K562 (cell line): ENCODE data around the gene CDC42BPB. TPM values are rescaled to one million over a fixed set of nuclear protein-coding genes. Genes with fewer than 3 reads are reported as not detected.

Experiments used
- CHAMP1 ChIP-seq: fragments of 450-650 bp; IDR thresholded peaks from 2 replicates; pipeline ENCODE4 v1.6.1; 2016; ENCODE audit warnings: mild to moderate bottlenecking
- FOXA3 ChIP-seq, 2 experiments: fragments of 450-650 bp in 1 of 2; sonication (generic) in 1 of 2; formaldehyde crosslinking; IDR thresholded peaks in 1 of 2; conservative IDR thresholded peaks in 1 of 2; 2 replicates each; pipeline versions ENCODE4 v1.4.0 to v1.8.0; 2020 to 2022; ENCODE audit warnings: mild to moderate bottlenecking in 2 of 2, missing genetic modification reagents in 1 of 2
- HMGXB4 ChIP-seq: sonication (generic); formaldehyde crosslinking; IDR thresholded peaks from 2 replicates; pipeline ENCODE4 v1.8.1; 2023; ENCODE audit warnings: mild to moderate bottlenecking, missing genetic modification reagents
- HNRNPL ChIP-seq: fragments of 200-400 bp; formaldehyde crosslinking; IDR thresholded peaks from 2 replicates; pipeline ENCODE4 v1.6.1; 2017; ENCODE audit warnings: low read depth, mild to moderate bottlenecking, low read length
- MGA ChIP-seq: fragments of 450-650 bp; IDR thresholded peaks from 2 replicates; pipeline ENCODE4 v1.6.1; 2016; ENCODE audit warnings: mild to moderate bottlenecking, moderate library complexity
- ZNF121 ChIP-seq: sonication (generic); formaldehyde crosslinking; conservative IDR thresholded peaks from 2 replicates; pipeline ENCODE4 v1.8.0; 2022; ENCODE audit warnings: missing genetic modification reagents
- ZNF384 ChIP-seq: IDR thresholded peaks from 2 replicates; pipeline ENCODE4 v1.6.1; 2012; ENCODE audit warnings: low read depth, low read length, improper control_type of control experiment
- polyA plus RNA-seq, 8 experiments: library from polyadenylated mRNA; depleted of rRNA in 4 of 8; stranded (reverse) in 5 of 8; unstranded in 3 of 8; fragments of >200 nt; fragmentation: Nextera tagmentation in 2 of 8; fragmentation: Illumina TruSeq in 1 of 8; extraction: Ambion mirVana in 2 of 8; extraction: Trizol in 1 of 8; gene quantifications; 2 replicates each; pipeline versions ENCODE4 v1.2.1 to v1.2.3, GENCODE V29; 2011 to 2014; ENCODE audit warnings: inconsistent platforms in 1 of 8, missing spikeins in 1 of 8
- total RNA-seq, 7 experiments: library from RNA; depleted of rRNA in 6 of 7; stranded (reverse); fragments of >200 nt in 6 of 7; fragmentation: Illumina TruSeq in 2 of 7; extraction: Trizol in 2 of 7; gene quantifications; 2 replicates each; pipeline versions ENCODE4 v1.2.1 to v1.2.3, GENCODE V29; 2011 to 2021; ENCODE audit warnings: low replicate concordance in 1 of 7

Gene CDC42BPB
- total and polyA plus RNA-seq, 9 of the 15 experiments (the other 6 are each of a cell fraction or from before 2014, with no cell fraction given): 0.07 to 24.3 (median 12.6) TPM

- TF ChIP-seq FOXA3 (CRISPR knock-in tag; conservative IDR thresholded peaks at IDR 0.05 in 1 of 2, IDR thresholded peaks at IDR 0.05 in 1 of 2) (no peak), ZNF121 (no peak), CHAMP1 (no peak), HNRNPL (no peak), HMGXB4 (no peak), ZNF384 (no peak), MGA (peak; percentile 34)
Measured at GRCh38 chr14:102941419-102942011, 115.8 kb downstream of the CDC42BPB start (continued).
